Endothelial cell of umbilical vein (primary cell): ENCODE data around the gene NCKAP5.

Experiments
- POLR2A ChIP-seq: IDR thresholded peaks from 2 replicates; pipeline ENCODE4 v1.6.1; 2012; ENCODE audit warnings: low read depth, mild to moderate bottlenecking, control low read depth, low read length
- TF ChIP-seq, protein P1 (sequence below), 2 donors: IDR thresholded peaks; 1 replicate in 1 of 2; 2 replicates in 1 of 2; pipeline ENCODE4 v1.5.1; 2011; ENCODE audit warnings: low read length in 2 of 2, mild to moderate bottlenecking in 2 of 2, moderate library complexity in 2 of 2, control low read depth in 1 of 2, inconsistent platforms in 1 of 2, low read depth in 1 of 2; ENCODE audit not compliant: insufficient read depth in 1 of 2; ENCODE audit errors: extremely low read depth in 1 of 2

GRCh38 chr2:133508546-133509165 is 59.6 kb downstream of the NCKAP5 start:
- no peak for TF ChIP-seq POLR2A
- TF ChIP-seq, protein P1, sequence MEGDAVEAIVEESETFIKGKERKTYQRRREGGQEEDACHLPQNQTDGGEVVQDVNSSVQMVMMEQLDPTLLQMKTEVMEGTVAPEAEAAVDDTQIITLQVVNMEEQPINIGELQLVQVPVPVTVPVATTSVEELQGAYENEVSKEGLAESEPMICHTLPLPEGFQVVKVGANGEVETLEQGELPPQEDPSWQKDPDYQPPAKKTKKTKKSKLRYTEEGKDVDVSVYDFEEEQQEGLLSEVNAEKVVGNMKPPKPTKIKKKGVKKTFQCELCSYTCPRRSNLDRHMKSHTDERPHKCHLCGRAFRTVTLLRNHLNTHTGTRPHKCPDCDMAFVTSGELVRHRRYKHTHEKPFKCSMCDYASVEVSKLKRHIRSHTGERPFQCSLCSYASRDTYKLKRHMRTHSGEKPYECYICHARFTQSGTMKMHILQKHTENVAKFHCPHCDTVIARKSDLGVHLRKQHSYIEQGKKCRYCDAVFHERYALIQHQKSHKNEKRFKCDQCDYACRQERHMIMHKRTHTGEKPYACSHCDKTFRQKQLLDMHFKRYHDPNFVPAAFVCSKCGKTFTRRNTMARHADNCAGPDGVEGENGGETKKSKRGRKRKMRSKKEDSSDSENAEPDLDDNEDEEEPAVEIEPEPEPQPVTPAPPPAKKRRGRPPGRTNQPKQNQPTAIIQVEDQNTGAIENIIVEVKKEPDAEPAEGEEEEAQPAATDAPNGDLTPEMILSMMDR (IDR thresholded peaks at IDR 0.05; ENCODE audit: extremely low read depth in 1 of 2, insufficient read depth in 1 of 2, low read depth in 1 of 2, low read length in 2 of 2): no peak
